ENCODE results near the gene CDC16. TPM values are rescaled to one million over a fixed set of nuclear protein-coding genes. Genes with fewer than 3 reads are reported as not detected.

CDC16 gene
- total and polyA plus RNA-seq, 10 donors = 50.1 to 75.8 (median 67.3) TPM

- no peak for TF ChIP-seq POLR2A (IDR thresholded peaks at IDR 0.05)
- no peak for TF ChIP-seq POLR2AphosphoS5 (IDR thresholded peaks at IDR 0.05)
- TF ChIP-seq CTCF (IDR thresholded peaks at IDR 0.05 in 8 of 11, conservative IDR thresholded peaks at IDR 0.05 in 3 of 11) = no peak
- Histone ChIP-seq H3K36me3 (no peaks in the 10 kb centered on the region), H3K4me1 (peaks cover 0 to 30% (median 15%) of the 10 kb centered on the region in 6 donors), H3K27me3 (replicated peaks in 1 of 7) (peaks cover 0 to 32% (median 9%) of the 10 kb centered on the region in 7 donors), H3K9me3 (no peaks in the 10 kb centered on the region), H3K27ac (no peak overlapping the region), H3K4me3 (no peak overlapping the region)
- intact Hi-C loops (cut with DNase I; ENCODE audit: low total_unique reads) = no loop called here
- WGBS, 5 donors = 33 to 60% (median 43%) methylated on average over 4 of the region's 4 CpGs
- no peak for DNase-seq
These were observed 5.2 kb upstream of the CDC16 start for GRCh38 chr13:114229506-114229905.

- H3K4me1 ChIP-seq = peaks cover 0 to 30% (median 15%) of the 10 kb centered on the region in 6 donors
- peaks cover 0 to 32% (median 9%) of the 10 kb centered on the region in 7 donors for H3K27me3 ChIP-seq (replicated peaks in 1 of 7)
- no peaks in the 10 kb centered on the region for H3K36me3 ChIP-seq
- H3K27ac ChIP-seq = no peak overlapping the region
- H3K4me3 ChIP-seq = no peak overlapping the region
- TF ChIP-seq POLR2AphosphoS5 (IDR thresholded peaks at IDR 0.05) (no peak), CTCF (IDR thresholded peaks at IDR 0.05 in 8 of 11, conservative IDR thresholded peaks at IDR 0.05 in 3 of 11) (no peak), POLR2A (IDR thresholded peaks at IDR 0.05) (no peak)
- intact Hi-C loops (cut with DNase I; ENCODE audit: low total_unique reads) = no loop called here
- no peak for DNase-seq
- H3K9me3 ChIP-seq = no peaks in the 10 kb centered on the region
- 25 to 47% (median 39%) methylated on average over 7 of the region's 7 CpGs for WGBS, 5 donors
These were observed 4.6 kb upstream of the CDC16 start for GRCh38 chr13:114230117-114230516.

GRCh38 chr13:114230575-114230974, 4.1 kb upstream of the CDC16 start:
- TF ChIP-seq POLR2A (IDR thresholded peaks at IDR 0.05) (no peak), CTCF (IDR thresholded peaks at IDR 0.05 in 8 of 11, conservative IDR thresholded peaks at IDR 0.05 in 3 of 11) (no peak), POLR2AphosphoS5 (IDR thresholded peaks at IDR 0.05) (no peak)
- WGBS, 5 donors = 35 to 66% (median 44%) methylated on average over 3 of the region's 3 CpGs
- intact Hi-C loops (cut with DNase I; ENCODE audit: low total_unique reads) = no loop called here
- DNase-seq = no peak
- H3K27me3 ChIP-seq (replicated peaks in 1 of 7) = peaks cover 0 to 32% (median 9%) of the 10 kb centered on the region in 7 donors
- H3K9me3 ChIP-seq = no peaks in the 10 kb centered on the region
- no peaks in the 10 kb centered on the region for H3K36me3 ChIP-seq
- H3K4me3 ChIP-seq = no peak overlapping the region
- H3K27ac ChIP-seq = no peak overlapping the region
- peaks cover 1 to 33% (median 19%) of the 10 kb centered on the region in 6 donors for H3K4me1 ChIP-seq

- no peak for DNase-seq
- no peak for TF ChIP-seq POLR2A (IDR thresholded peaks at IDR 0.05)
- TF ChIP-seq POLR2AphosphoS5 (IDR thresholded peaks at IDR 0.05) = no peak
- TF ChIP-seq CTCF (IDR thresholded peaks at IDR 0.05 in 8 of 11, conservative IDR thresholded peaks at IDR 0.05 in 3 of 11) = no peak
- WGBS, 5 donors = 76 to 88% (median 83%) methylated on average over 8 of the region's 8 CpGs
- Histone ChIP-seq H3K27ac (no peak overlapping the region), H3K4me3 (no peak overlapping the region), H3K9me3 (no peaks in the 10 kb centered on the region), H3K36me3 (peaks cover 0 to 5% (median 3%) of the 10 kb centered on the region in 6 donors), H3K4me1 (peaks cover 3 to 33% (median 24%) of the 10 kb centered on the region in 6 donors), H3K27me3 (replicated peaks in 1 of 7) (peaks cover 0 to 32% (median 9%) of the 10 kb centered on the region in 7 donors)
- intact Hi-C loops (cut with DNase I; ENCODE audit: low total_unique reads) = no loop called here
These were observed 2.8 kb upstream of the CDC16 start for GRCh38 chr13:114231886-114232285.
